ENCODE results near the gene TENM4. TPM values are rescaled to one million over a fixed set of nuclear protein-coding genes. Genes with fewer than 3 reads are reported as not detected.

TENM4 gene
- total RNA-seq, 1 donor from 2014 or later: 43.2 TPM

DNA sequence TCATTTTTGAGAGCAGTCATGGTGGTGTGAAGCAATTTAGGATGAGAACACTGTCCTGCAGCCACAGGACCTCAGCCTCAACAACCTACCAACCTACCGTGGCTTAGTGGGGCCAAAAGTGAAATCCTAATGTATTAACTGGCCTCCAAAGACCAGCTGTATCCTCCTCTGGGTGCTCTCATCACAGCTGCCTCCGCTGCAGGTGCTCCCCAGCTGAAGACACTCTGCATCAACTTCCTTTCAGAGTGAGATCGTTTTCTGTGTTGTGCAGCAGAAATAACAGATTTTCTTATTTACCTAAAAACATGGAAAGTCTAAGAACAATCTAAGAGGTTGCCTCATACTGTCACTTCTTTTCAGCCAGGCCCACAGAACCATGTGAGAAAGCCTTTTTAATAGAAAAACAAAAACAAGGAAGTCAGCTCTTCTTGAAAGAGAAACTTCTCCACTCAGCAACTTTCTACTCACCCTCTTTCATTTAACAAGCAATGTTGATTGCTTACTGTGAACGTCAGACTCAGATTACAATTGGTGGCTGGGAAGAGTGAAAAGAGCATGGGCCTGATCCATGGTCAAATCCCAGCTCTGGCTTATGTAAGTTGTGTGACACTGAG lies 136.1 kb downstream of the TENM4 start:
- Mint-ChIP-seq H3K27ac (ENCODE audit: unreplicated experiment) (no peak overlapping the region), H3K4me1 (no peaks in the 10 kb centered on the region), H3K27me3 (ENCODE audit: low read depth) (no peaks in the 10 kb centered on the region), H3K4me3 (no peak overlapping the region), H3K9me3 (peaks cover 2% of the 10 kb centered on the region), H3K36me3 (ENCODE audit: low read depth) (peaks cover 2% of the 10 kb centered on the region)
- DNase-seq (ENCODE audit: low read depth, low spot score): no peak
- TF ChIP-seq, protein P1, sequence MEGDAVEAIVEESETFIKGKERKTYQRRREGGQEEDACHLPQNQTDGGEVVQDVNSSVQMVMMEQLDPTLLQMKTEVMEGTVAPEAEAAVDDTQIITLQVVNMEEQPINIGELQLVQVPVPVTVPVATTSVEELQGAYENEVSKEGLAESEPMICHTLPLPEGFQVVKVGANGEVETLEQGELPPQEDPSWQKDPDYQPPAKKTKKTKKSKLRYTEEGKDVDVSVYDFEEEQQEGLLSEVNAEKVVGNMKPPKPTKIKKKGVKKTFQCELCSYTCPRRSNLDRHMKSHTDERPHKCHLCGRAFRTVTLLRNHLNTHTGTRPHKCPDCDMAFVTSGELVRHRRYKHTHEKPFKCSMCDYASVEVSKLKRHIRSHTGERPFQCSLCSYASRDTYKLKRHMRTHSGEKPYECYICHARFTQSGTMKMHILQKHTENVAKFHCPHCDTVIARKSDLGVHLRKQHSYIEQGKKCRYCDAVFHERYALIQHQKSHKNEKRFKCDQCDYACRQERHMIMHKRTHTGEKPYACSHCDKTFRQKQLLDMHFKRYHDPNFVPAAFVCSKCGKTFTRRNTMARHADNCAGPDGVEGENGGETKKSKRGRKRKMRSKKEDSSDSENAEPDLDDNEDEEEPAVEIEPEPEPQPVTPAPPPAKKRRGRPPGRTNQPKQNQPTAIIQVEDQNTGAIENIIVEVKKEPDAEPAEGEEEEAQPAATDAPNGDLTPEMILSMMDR (conservative IDR thresholded peaks at IDR 0.05): no peak

DNA sequence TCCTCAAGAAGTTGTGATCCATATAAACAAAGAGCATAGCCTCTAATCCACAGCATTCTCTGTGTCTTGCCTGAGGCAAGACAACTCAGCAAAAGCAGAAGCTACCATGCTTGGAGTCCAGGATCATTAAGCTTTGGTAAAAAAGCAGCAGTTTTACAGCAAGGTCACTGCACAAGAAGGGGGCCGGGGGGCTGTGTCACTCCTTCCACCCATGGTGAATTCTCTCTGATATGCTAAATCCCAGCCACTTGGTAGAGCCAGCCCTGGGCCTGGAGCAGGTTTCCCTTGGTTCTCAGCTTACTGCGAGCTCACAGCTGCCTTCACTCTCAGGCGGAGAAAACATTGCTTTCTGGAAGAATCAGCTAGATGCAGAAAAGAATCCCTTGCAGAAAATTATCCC lies 144.7 kb downstream of the TENM4 start:
- Mint-ChIP-seq H3K4me3 (no peak overlapping the region), H3K4me1 (peaks cover 17% of the 10 kb centered on the region), H3K36me3 (ENCODE audit: low read depth) (no peaks in the 10 kb centered on the region), H3K27ac (ENCODE audit: unreplicated experiment) (no peak overlapping the region), H3K9me3 (no peaks in the 10 kb centered on the region), H3K27me3 (ENCODE audit: low read depth) (no peaks in the 10 kb centered on the region)
- TF ChIP-seq, protein P1 (conservative IDR thresholded peaks at IDR 0.05): no peak
- DNase-seq (ENCODE audit: low read depth, low spot score): no peak

DNA sequence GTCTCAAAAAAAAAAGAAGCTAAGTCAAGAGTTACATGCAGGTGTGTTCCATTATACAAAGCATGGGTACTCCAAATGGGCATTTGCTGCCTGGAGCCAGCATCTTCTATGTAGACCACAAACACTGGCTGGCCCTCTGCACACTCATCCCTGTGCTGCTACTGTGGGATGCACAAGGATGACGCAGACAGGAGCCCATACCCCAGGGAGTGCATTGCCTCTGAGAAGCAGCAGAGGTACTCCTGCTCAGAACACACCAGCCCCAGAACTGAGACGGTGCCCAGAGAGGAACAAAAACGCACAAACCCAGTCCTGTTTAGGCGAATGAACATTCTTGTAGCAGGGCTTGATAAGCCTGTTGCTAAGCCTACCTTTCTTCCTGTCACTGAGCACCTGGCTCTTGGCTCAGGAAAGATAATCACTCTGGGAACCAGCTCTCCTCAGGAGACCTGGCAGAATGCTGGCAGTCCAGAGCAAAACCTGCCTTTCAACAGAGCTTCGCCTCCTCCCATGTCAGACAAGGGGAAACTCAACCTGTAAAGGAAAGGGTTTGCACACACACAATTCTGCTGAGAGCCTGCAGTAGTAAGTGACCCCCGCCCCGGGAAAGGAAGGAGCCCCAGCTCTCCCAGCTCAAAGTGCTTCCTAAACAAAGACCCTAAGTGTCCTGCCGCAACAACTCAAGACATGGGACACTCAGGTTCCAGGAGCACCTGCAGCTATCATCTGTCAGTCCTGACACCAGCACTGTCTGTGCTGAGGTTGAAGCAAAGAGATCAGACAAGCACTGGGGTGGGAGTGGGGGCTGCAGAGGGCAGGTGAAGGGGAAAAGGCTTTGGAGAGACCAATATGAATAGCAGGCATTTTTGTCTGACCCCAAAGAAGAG lies 145.7 kb downstream of the TENM4 start:
- Mint-ChIP-seq H3K27me3 (ENCODE audit: low read depth) (no peaks in the 10 kb centered on the region), H3K4me1 (peaks cover 17% of the 10 kb centered on the region), H3K9me3 (no peaks in the 10 kb centered on the region), H3K4me3 (peak overlapping the region; percentile 32), H3K27ac (ENCODE audit: unreplicated experiment) (peak overlapping the region; percentile 75), H3K36me3 (ENCODE audit: low read depth) (no peaks in the 10 kb centered on the region)
- DNase-seq (ENCODE audit: low read depth, low spot score): no peak
- TF ChIP-seq, protein P1 (conservative IDR thresholded peaks at IDR 0.05): no peak

DNA sequence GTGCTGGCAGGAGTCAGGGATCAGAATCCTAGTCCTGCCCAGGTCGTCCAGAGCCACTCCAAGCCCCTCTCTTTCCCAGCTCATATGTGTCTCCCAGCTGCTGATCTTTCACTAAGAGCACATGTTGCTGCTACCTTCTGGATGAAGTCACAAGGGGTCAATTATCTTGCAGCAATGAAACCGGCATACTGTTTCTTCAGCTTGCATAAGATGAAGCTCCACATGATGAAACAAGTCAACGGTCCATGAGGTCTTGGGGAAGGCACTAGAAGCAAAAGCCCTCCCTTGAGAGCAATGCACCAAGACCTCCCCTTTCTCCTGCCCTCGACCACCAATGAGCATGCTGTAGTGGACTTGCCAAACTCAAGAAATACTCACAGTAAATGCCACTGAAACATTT lies 148.9 kb downstream of the TENM4 start:
- Mint-ChIP-seq H3K9me3 (no peaks in the 10 kb centered on the region), H3K4me1 (peaks cover 17% of the 10 kb centered on the region), H3K27me3 (ENCODE audit: low read depth) (no peaks in the 10 kb centered on the region), H3K36me3 (ENCODE audit: low read depth) (no peaks in the 10 kb centered on the region), H3K4me3 (no peak overlapping the region), H3K27ac (ENCODE audit: unreplicated experiment) (no peak overlapping the region)
- DNase-seq (ENCODE audit: low read depth, low spot score): no peak
- TF ChIP-seq, protein P1 (conservative IDR thresholded peaks at IDR 0.05): no peak

DNA sequence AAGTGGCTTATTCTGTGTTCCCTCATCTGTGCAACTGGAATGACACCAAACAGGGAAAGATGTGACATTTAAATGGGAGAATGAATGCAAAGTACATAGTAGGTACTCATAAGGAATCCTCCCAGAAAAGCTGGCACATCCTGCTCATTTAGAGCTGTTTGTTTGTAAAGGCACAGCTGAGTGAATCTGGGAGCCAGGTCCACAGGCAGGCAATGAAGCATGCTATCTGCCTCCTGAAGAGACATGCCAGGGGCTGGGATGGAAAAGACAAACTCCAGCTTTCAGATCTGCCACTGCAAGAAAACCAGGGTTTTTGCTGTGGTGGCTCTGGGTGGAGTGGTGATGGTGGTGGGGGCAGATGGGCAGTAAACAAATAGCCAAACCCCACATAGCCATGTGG lies 150.1 kb downstream of the TENM4 start:
- Mint-ChIP-seq H3K36me3 (ENCODE audit: low read depth) (peaks cover 3% of the 10 kb centered on the region), H3K27me3 (ENCODE audit: low read depth) (no peaks in the 10 kb centered on the region), H3K4me3 (no peak overlapping the region), H3K9me3 (no peaks in the 10 kb centered on the region), H3K4me1 (peaks cover 6% of the 10 kb centered on the region), H3K27ac (ENCODE audit: unreplicated experiment) (no peak overlapping the region)
- no peak for DNase-seq (ENCODE audit: low read depth, low spot score)
- TF ChIP-seq, protein P1 (conservative IDR thresholded peaks at IDR 0.05): no peak
